Cortex of kidney (tissue), 1 donor: ENCODE measurements around the gene ITGA5.

Experiments
- DNase-seq: peaks from one replicate; lab custom pipeline; 2025; lab: John Stamatoyannopoulos, UW

ITGA5 gene

DNA sequence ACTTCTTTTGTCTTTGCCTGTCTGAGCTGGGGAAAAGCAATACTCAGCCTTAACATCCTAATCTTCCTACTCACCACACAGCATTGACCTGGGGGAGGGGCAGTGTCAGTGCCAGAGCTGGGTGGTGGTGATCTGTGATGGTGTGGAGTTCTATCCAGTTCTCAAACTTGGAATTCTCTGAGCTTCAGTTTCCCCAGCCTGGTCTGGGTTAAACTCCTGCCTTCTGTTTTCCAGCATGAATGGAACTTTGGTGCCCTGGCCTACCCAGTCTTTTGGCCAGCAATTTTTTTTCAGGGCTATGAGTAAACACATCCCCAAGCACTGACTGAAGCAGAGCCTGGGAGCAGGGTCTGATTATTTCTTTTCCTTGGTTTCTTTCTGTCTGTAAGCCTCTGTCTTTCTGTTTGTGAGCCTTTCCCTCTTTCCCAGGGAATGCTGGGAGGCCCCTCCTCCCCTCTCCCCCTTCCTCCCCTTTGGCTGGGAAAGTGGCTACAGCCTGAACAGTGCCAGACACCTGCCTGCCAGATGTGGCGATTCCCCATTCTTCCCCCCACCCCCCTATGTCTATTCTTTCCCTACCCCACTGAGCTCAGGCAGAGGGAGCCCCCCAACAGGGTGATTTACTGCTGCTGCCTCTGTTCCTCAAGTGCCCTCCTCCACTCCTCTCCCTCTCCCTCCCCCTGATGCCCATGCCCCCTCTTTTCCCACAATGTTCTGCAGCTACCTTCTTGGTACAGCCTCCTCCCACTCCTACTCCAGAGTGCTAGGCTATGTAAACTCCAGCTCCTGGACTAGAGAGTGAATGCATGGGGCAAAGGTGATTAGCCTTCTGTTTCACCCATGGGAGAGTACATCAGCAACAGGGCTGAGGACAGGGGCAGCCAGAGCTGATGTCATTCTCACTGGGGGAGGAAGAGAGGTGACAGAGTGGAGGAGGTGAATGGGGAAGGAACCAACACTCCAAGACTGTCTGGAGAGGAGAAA lies 65.9 kb downstream of the ITGA5 start:
- no peak for DNase-seq

DNA sequence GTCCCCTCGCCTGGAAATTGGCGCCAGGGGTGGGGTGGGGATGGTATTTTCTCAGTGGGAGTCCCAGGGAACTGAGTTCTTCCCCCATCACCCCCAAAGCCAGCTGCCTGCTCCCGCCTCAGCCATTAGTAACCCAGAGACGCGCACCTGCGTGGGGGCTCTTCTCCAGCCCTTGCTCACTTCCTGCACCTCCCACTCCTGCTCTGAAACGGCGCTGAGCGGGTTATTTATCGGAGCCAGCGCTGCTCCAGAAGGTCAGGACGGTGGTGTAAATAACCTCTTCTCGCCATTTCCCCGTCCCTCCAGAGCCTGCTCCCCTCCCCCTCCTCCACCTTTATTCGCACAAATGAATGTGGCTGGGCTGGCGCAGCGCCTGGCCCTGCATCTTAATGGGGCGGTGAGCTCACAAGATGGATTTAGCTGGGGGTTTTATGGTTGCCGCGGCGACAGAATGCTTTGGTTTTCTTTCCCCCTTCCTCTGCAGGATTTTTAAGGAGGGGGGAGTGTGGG lies 67.0 kb downstream of the ITGA5 start:
- DNase-seq: no peak

GRCh38 chr12:54351341-54351740 lies 67.7 kb downstream of the ITGA5 start:
- DNase-seq: no peak

DNA sequence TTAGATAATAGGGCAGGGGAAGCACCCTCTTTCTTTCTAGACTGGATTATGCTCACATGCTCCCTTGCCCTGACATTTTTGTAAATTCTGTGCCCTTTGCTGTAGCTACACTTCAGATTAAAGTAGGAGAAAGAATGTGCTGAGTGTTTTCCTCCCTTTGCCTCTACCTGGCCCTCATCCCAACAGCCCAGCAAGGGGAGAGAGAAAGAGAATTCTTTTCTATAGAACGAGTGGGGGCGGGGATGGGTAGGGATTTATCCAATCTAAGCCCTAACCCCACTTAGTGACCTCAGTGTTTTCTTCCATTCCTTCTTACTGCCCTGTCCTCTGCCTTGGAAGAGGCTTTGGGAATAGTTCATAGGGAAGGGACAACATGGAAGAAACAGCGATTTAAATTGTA lies 68.3 kb downstream of the ITGA5 start:
- no peak for DNase-seq

- DNase-seq: no peak
Observed at GRCh38 chr12:54349679-54350078, 69.4 kb downstream of the ITGA5 start.

DNA sequence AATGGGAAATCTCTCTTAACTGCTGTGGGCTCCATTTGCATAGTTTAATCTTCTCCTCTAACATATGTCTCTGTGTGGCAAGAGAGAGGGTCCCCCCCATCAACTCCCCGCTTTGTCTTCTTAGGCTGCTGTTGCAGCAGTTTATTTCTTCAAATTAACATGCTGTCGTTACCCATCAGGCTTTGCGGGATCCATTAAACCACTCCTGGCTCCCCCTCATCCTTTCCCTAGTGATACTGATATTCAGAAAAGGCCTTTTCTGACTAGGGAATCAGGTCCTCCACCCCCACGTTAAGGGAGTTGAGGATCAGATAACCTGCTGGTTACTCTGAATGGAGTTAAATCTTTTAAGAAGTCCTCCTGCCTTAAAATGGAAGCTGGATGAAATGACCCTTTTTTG lies 70.0 kb downstream of the ITGA5 start:
- no peak for DNase-seq
